Mammary epithelial cell (primary cell): Measurements from ENCODE around the gene OR10C1.

Source experiments
- EZH2 ChIP-seq: IDR thresholded peaks from 2 replicates; pipeline ENCODE4 v1.6.1; 2012; ENCODE audit warnings: low read length, inconsistent platforms, borderline replicate concordance
- TF ChIP-seq, protein P1 (sequence below), 2 donors: IDR thresholded peaks in 1 of 2; conservative IDR thresholded peaks in 1 of 2; 2 replicates each; pipeline ENCODE4 v1.5.1; 2011 to 2012; ENCODE audit warnings: inconsistent platforms in 2 of 2, low read length in 2 of 2, mild to moderate bottlenecking in 2 of 2, control low read depth in 1 of 2, low read depth in 1 of 2; ENCODE audit not compliant: insufficient read depth in 1 of 2; ENCODE audit errors: extremely low read depth in 1 of 2

DNA sequence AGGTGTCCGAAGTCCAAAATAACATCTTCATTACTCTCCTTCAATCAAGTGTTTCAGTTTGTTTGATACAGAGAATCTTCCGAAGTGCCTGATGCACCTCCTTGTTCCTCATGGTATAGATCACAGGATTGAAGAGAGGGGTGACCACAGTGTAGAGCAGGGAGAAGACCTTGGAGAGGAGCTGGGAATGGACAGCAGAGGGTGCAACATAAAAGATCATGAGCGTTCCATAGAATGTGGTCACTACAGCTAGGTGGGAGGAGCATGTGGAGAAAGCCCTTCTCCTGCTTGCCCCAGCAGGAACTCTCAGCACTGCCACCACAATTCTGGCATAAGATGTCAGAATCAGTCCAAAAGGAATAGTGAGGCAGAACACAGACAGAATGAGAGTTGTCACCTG lies 12.5 kb upstream of the OR10C1 start:
- TF ChIP-seq, protein P1, sequence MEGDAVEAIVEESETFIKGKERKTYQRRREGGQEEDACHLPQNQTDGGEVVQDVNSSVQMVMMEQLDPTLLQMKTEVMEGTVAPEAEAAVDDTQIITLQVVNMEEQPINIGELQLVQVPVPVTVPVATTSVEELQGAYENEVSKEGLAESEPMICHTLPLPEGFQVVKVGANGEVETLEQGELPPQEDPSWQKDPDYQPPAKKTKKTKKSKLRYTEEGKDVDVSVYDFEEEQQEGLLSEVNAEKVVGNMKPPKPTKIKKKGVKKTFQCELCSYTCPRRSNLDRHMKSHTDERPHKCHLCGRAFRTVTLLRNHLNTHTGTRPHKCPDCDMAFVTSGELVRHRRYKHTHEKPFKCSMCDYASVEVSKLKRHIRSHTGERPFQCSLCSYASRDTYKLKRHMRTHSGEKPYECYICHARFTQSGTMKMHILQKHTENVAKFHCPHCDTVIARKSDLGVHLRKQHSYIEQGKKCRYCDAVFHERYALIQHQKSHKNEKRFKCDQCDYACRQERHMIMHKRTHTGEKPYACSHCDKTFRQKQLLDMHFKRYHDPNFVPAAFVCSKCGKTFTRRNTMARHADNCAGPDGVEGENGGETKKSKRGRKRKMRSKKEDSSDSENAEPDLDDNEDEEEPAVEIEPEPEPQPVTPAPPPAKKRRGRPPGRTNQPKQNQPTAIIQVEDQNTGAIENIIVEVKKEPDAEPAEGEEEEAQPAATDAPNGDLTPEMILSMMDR (conservative IDR thresholded peaks at IDR 0.05 in 1 of 2, IDR thresholded peaks at IDR 0.05 in 1 of 2; ENCODE audit: extremely low read depth in 1 of 2, insufficient read depth in 1 of 2, low read depth in 1 of 2, low read length in 2 of 2) = no peak
- no peak for TF ChIP-seq EZH2
